GM21528 (cell line): Measurements from ENCODE around the gene MYF5.
"Not testable (repeated sequence)": the region's sequence is repeated elsewhere in the genome, so short reads cannot be mapped to it uniquely, and the experiment has no call there.

Source experiments
- ATAC-seq: cut with Tn5 transposase; IDR thresholded peaks from one replicate; pipeline ENCODE4 v1.9.1; 2021; ENCODE audit warnings: mild to moderate bottlenecking, moderate library complexity; ENCODE audit not compliant: unreplicated experiment, low FRiP score

The MYF5 gene

GRCh38 chr12:80716696-80717469 is at the start of gene MYF5:
MYF5 (plus strand) TSS chr12:80716912; CDS start chr12:80717064, 152 bp downstream.
- ATAC-seq: no peak

- ATAC-seq: no peak
Observed at GRCh38 chr12:80670214-80670613, 46.5 kb upstream of the MYF5 start.

GRCh38 chr12:80676042-80676636 is 40.6 kb upstream of the MYF5 start:
- not testable (repeated sequence) for ATAC-seq

DNA sequence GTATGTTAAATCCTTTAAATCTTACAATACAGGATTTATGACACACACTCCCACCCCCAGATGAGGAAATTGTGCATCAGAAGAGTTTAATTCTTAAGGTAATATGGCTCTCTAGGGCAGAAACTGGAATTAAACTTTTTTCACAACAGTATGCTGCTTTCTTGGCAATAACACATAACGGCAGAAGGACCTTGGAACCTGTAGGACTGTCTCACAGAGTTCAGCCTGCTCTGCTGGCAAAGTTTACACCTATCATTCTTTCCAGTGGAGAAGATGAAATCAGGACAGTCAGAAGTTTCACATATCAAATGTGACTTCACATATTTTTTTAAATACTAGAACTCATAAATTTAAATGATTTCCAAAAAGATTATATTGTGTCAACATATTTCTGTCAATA is 39.9 kb upstream of the MYF5 start:
- ATAC-seq: no peak

- no peak for ATAC-seq
Observed at GRCh38 chr12:80677994-80678393, 38.7 kb upstream of the MYF5 start.

- ATAC-seq: no peak
Observed at GRCh38 chr12:80679346-80680131, 37.2 kb upstream of the MYF5 start.

DNA sequence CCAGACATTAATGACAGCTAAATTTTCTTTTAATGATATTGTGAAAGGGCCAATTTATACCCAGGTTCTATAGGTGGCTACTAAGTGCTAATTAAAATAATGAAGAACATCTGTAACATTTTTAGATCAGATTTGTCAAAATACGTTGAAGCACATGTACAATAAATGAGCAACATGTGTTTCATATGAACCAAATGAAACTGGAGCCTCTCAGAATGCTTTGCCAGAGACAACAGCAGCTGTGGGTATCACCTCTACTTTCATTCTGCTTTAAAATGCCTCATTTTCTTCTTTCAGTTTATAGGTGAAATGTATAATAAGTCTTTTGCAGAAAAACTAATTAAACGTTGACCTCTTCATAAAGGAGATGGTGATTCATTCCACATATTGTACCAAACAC is 35.4 kb upstream of the MYF5 start:
- ATAC-seq: peak; percentile 71

DNA sequence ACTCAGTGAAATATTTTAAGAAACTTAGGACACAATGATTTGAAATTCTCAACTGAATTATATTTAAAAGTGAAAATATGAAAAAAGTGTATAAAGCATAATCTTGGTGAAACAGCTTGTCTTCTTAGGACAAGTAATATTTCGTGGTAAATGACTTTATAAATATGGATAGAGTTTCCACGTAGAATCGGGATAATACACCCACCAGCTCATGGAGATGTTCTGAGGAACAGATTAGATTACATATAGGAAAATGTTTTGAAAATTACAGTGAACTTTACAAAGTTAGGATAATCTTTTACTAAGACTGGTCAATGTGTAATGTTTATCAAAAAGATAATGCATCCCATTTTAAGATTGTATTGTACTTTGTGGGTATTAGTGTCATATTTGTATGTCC is 34.9 kb upstream of the MYF5 start:
- ATAC-seq: no peak

- no peak for ATAC-seq
Observed at GRCh38 chr12:80684077-80684495, 32.6 kb upstream of the MYF5 start.

DNA sequence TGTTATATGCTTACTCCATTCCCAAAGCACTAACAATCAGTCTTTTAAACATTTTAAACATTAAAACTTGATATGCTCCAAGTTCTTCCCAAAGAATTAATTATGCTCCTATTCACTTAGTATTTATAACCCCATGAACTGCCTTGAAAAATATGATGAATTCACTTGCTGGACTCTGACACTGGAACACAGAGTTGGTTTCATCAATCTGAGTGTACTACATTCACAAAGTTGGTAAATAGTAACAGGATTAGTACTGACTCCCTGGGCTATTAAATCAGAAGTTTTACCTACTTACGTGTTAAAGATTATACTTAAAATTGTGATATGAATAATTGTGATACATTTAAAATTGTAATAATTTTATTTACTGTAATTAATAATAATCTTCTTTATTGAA is 26.6 kb upstream of the MYF5 start:
- no peak for ATAC-seq

DNA sequence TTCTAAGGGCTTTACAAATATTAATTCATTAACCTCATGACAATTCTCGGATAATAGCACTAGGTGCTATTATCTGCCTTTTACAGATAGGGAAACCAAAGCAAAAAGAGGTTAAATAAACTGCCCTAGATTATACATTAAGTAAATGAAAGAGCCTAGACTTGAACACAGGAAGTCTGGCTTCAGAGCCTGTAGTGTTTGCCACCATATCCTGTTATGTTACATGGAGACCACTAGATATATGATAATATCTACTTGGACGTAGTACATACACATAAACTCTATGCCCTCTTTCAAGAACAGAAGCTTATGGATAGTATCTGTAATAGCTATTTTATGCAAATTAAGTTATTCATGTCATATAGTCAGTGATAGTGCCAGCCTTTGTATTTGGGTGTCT is 26.2 kb upstream of the MYF5 start:
- ATAC-seq: no peak

DNA sequence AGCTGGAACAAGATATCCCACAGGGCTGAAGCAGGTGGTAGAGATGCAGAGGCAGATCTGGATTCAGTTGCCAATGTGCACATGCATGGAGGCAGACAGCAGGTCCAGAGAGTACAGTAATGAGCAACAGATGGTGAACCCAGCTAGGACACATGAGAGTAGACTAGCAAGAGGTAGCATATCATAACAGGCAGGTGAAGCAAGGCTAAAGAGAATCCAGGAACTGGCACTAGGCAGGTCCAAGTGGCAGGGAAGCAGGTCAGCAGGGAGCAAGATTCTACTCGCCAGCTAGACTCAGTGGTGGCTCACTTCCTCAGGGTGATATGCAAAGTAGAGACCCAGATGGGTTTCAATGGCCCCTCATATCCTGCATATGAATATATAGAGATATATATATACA is 24.6 kb upstream of the MYF5 start:
- ATAC-seq: peak; percentile 79

GRCh38 chr12:80697270-80697887 is 19.3 kb upstream of the MYF5 start:
- no peak for ATAC-seq

DNA sequence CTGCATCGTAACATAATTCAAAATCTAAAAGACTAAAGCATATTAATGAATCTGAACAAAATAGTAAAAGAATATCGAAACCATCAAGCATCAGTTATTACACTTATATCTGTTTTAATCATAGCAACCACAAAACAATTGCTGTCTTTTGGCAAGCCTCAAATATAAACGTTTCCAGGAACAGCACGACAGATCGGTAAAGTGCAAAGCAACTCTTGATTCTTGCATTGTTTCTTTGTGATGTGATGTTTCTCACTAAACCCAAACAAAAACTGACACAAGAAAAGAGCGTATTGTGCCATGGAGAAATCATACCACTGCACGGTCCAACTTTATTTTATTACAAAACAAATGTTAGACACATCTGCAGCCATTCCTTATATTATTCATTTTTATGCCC is 18.5 kb upstream of the MYF5 start:
- no peak for ATAC-seq

GRCh38 chr12:80698847-80699542 is 17.7 kb upstream of the MYF5 start:
- ATAC-seq: no peak

DNA sequence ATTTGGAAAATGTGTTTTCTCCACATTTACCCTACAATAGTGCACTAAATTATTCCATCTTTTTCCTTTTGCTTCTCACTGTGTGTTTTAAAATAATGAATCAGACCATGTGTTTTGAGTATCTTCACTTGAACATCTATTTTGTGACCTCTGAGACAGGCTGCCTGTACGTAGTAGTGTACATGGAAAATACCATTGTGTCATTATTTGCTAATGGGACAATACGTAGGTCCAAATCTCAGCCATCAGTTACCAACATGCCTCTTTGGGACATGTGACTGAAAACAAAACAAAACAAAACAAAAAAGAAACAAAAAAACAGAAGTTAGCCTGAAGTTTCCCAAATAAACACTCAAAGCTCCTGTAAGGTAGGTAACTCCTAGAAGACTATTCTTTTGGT is 16.4 kb upstream of the MYF5 start:
- no peak for ATAC-seq

- no peak for ATAC-seq
Observed at GRCh38 chr12:80701388-80701787, 15.3 kb upstream of the MYF5 start.

DNA sequence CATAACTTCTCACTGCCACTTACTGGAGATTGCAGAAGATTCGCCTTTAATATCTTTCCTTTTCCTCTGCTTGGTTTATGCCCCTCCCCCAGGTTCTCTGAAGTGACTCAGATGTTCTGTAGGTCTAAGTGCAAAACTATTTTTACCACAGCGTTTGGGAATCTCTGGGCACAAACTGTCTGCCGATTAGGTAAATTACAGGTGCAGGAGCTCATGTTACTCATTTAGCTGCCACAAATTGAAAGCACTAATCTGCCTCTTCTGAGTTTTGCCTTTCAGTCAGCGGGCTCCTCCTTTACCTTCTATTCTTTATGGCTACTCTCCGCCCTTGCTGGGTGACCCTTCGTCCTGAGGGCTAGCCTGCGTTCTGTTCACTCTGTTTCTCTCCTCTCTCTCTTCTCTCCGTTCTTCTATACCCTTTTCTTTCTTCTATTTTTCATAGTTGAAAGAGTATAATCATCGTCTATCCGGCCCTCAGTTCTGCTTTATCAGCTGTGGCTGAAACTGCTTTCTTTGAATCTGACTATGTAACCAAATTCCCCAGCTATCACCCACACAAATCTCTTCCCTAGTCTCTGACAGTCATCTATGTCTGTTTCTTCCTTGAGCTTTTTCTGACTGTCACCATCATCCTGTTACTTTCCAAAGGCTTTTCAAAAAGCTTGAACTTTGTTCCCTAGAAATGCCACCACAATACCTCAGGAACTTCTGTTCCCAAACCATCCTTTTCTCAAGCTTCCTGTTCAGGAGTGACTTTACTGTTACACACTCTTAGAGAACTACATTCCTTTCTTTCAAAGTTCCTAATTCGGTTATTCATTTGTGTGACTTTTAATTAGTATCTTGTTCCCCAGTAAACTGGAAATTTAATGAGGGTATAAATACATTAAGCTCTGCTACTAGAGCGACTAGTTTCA is 13.6 kb upstream of the MYF5 start:
- peak; percentile 76 for ATAC-seq

DNA sequence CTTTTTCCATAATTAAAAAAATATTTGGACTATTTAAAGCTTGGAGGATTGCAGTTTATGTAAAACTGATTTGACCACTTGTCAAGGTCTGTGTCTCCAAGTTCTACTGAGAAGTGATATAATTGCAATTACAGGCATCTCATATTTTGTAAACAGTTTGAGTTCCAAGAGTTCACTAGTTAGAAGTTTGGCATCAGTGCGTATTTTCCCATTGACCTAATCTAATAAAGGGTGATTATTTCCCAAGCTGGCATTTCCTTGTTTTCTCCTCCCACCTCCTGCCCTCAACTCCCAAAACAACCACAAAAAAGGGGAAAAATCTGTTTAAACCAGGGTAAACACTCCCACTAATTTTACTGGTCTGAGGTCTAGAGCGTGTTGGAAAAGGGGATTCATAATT is 12.3 kb upstream of the MYF5 start:
- no peak for ATAC-seq
